Endothelial cell of umbilical vein (primary cell): ENCODE results near the gene CCDC3. TPM values are rescaled to one million over a fixed set of nuclear protein-coding genes. Genes with fewer than 3 reads are reported as not detected.

ENCODE experiments used
- BruUV-seq: library from RNA; stranded (reverse); fragments of 400-500 nt; replicated peaks from 2 replicates; lab custom pipeline; 2021; lab: Mats Ljungman, UMichigan
- CTCF ChIA-PET: fragments of 300-600, 350-600 bp; sonication (Branson Sonifier 250); formaldehyde crosslinking; loops from one replicate; lab custom pipeline; 2021; ENCODE audit warnings: antibody characterized with exemption, inconsistent platforms; lab: Charles Lee
- POLR2A ChIA-PET: fragments of 300-600, 350-600 bp; sonication (Branson Sonifier 250); formaldehyde crosslinking; loops from one replicate; lab custom pipeline; 2021; ENCODE audit warnings: antibody characterized with exemption, inconsistent platforms; lab: Charles Lee
- DNase-seq: peaks from one replicate; pipeline ENCODE4 v3.0.0-alpha.2; 2011; ENCODE audit warnings: low read depth, low spot score
- FAIRE-seq: peaks from 2 replicates; lab custom pipeline; 2011; peaks lifted over from hg19 to GRCh38; lab: Jason Lieb, UNC
- H2AFZ ChIP-seq: 2 replicates; pipeline ENCODE4 v1.6.0; 2012; ENCODE audit warnings: low read depth, low read length, control low read depth, inconsistent platforms
- H3K27ac ChIP-seq: 2 replicates; pipeline ENCODE4 v1.5.1; 2011; ENCODE audit warnings: low read depth, mild to moderate bottlenecking, control low read depth, low read length, moderate library complexity; ENCODE audit not compliant: insufficient read depth
- H3K27me3 ChIP-seq, 2 experiments: 2 replicates each; pipeline versions ENCODE4 v1.6.0 to v1.6.1; 2011; ENCODE audit warnings: low read length in 2 of 2, mixed read lengths in 1 of 2; ENCODE audit not compliant: control insufficient read depth in 2 of 2, insufficient read depth in 2 of 2
- H3K36me3 ChIP-seq, 2 experiments: 2 replicates in 1 of 2; 3 replicates in 1 of 2; pipeline ENCODE4 v1.5.1; 2011; ENCODE audit warnings: low read length in 2 of 2, mild to moderate bottlenecking in 1 of 2, moderate library complexity in 1 of 2; ENCODE audit not compliant: control insufficient read depth in 2 of 2, insufficient read depth in 2 of 2; ENCODE audit errors: extremely low read depth in 1 of 2
- H3K4me1 ChIP-seq: 3 replicates; pipeline ENCODE4 v1.5.1; 2011; ENCODE audit warnings: mild to moderate bottlenecking, low read length; ENCODE audit not compliant: control insufficient read depth, insufficient read depth; ENCODE audit errors: extremely low read depth
- H3K4me2 ChIP-seq: 2 replicates; pipeline ENCODE4 v1.6.1; 2011; ENCODE audit warnings: low read length, control low read depth, mixed read lengths; ENCODE audit not compliant: insufficient read depth
- H3K4me3 ChIP-seq, 3 experiments: fragments of 200-600 bp in 1 of 3; sonication (generic), shearing (Covaris generic) in 1 of 3; replicated peaks in 1 of 3; 2 replicates each; pipeline ENCODE4 v1.5.1; 2011 to 2016; ENCODE audit warnings: control low read depth in 3 of 3, low read length in 3 of 3, mild to moderate bottlenecking in 2 of 3, inconsistent platforms in 1 of 3, low read depth in 1 of 3, moderate library complexity in 1 of 3; ENCODE audit not compliant: insufficient read depth in 1 of 3
- H3K79me2 ChIP-seq: 2 replicates; pipeline ENCODE4 v1.6.0; 2012; ENCODE audit warnings: low read length, inconsistent platforms; ENCODE audit not compliant: control insufficient read depth, insufficient read depth
- H3K9ac ChIP-seq: replicated peaks from 2 replicates; pipeline ENCODE3; 2011; ENCODE audit warnings: low read length, control low read depth; ENCODE audit not compliant: insufficient read depth; ENCODE audit errors: extremely low read depth
- H3K9me1 ChIP-seq: replicated peaks from 3 replicates; pipeline ENCODE4 v1.6.0; 2011; ENCODE audit warnings: mild to moderate bottlenecking, low read length; ENCODE audit not compliant: control insufficient read depth, insufficient read depth; ENCODE audit errors: extremely low read depth
- H3K9me3 ChIP-seq: replicated peaks from 2 replicates; pipeline ENCODE4 v1.5.1; 2012; ENCODE audit warnings: low read length, inconsistent platforms; ENCODE audit not compliant: control insufficient read depth, insufficient read depth
- H4K20me1 ChIP-seq: replicated peaks from 2 replicates; pipeline ENCODE3; 2011; ENCODE audit warnings: mild to moderate bottlenecking, low read length; ENCODE audit not compliant: control insufficient read depth, insufficient read depth; ENCODE audit errors: extremely low read depth
- EZH2 ChIP-seq: IDR thresholded peaks from 2 replicates; pipeline ENCODE4 v1.6.1; 2012; ENCODE audit warnings: borderline replicate concordance, low read depth, mild to moderate bottlenecking, moderate library complexity, low read length, inconsistent platforms; ENCODE audit not compliant: severe bottlenecking
- FOS ChIP-seq: IDR thresholded peaks from 2 replicates; pipeline ENCODE4 v1.6.1; 2011; ENCODE audit warnings: mild to moderate bottlenecking, low read length, moderate library complexity, borderline replicate concordance; ENCODE audit not compliant: insufficient read depth
- GATA2 ChIP-seq: IDR thresholded peaks from 2 replicates; pipeline ENCODE4 v1.7.0; 2011; ENCODE audit warnings: low read depth, mild to moderate bottlenecking, moderate library complexity, mixed read lengths, low read length; ENCODE audit not compliant: insufficient read length, insufficient read depth
- JUN ChIP-seq: IDR thresholded peaks from 2 replicates; pipeline ENCODE4 v1.6.1; 2011; ENCODE audit warnings: borderline replicate concordance, low read depth; ENCODE audit not compliant: insufficient read length, insufficient read depth
- MYC ChIP-seq: IDR thresholded peaks from one replicate; pipeline ENCODE4 v1.6.1; 2011; ENCODE audit warnings: mild to moderate bottlenecking, low read depth, low read length
- POLR2A ChIP-seq: IDR thresholded peaks from 2 replicates; pipeline ENCODE4 v1.6.1; 2012; ENCODE audit warnings: low read depth, mild to moderate bottlenecking, control low read depth, low read length
- POLR2AphosphoS5 ChIP-seq: IDR thresholded peaks from 2 replicates; pipeline ENCODE4 v1.6.1; 2012; ENCODE audit warnings: low read depth, mild to moderate bottlenecking, control low read depth, low read length, moderate library complexity; ENCODE audit not compliant: insufficient read depth
- dilution Hi-C: fragments of 300-500 bp; cut with MboI; formaldehyde crosslinking; loops from one replicate; pipeline ENCODE4 v1.15.0; 2019; ENCODE audit warnings: low sequenced_read_pairs; ENCODE audit not compliant: extremely low pct_ligation_motif_present
- intact Hi-C: fragments of 100-400 bp; cut with micrococcal nuclease; formaldehyde crosslinking; loops from one replicate; pipeline ENCODE4 v1.10.0; 2022
- polyA plus RNA-seq, 4 experiments: library from polyadenylated mRNA; depleted of rRNA in 3 of 4; stranded (reverse) in 3 of 4; unstranded in 1 of 4; fragments of >200 nt; gene quantifications; 2 replicates each; pipeline versions ENCODE4 v1.2.1 to v1.2.3, GENCODE V29; 2011 to 2012; ENCODE audit warnings: missing spikeins in 1 of 4
- total RNA-seq: library from RNA; stranded (reverse); gene quantifications from 2 replicates; pipeline ENCODE4 v1.2.3, GENCODE V29; 2021
- TF ChIP-seq, protein P1 (sequence below), 2 donors: IDR thresholded peaks; 1 replicate in 1 of 2; 2 replicates in 1 of 2; pipeline ENCODE4 v1.5.1; 2011; ENCODE audit warnings: low read length in 2 of 2, mild to moderate bottlenecking in 2 of 2, moderate library complexity in 2 of 2, control low read depth in 1 of 2, inconsistent platforms in 1 of 2, low read depth in 1 of 2; ENCODE audit not compliant: insufficient read depth in 1 of 2; ENCODE audit errors: extremely low read depth in 1 of 2
- TF ChIP-seq, protein P2 (sequence below): IDR thresholded peaks from 2 replicates; pipeline ENCODE4 v1.6.1; 2011; ENCODE audit not compliant: insufficient read depth, insufficient read length

CCDC3 gene
- total and polyA plus RNA-seq, 2 donors (not counting 3 experiments of a cell fraction or from before 2014, with no cell fraction given): 0.90 to 1.4 TPM

DNA sequence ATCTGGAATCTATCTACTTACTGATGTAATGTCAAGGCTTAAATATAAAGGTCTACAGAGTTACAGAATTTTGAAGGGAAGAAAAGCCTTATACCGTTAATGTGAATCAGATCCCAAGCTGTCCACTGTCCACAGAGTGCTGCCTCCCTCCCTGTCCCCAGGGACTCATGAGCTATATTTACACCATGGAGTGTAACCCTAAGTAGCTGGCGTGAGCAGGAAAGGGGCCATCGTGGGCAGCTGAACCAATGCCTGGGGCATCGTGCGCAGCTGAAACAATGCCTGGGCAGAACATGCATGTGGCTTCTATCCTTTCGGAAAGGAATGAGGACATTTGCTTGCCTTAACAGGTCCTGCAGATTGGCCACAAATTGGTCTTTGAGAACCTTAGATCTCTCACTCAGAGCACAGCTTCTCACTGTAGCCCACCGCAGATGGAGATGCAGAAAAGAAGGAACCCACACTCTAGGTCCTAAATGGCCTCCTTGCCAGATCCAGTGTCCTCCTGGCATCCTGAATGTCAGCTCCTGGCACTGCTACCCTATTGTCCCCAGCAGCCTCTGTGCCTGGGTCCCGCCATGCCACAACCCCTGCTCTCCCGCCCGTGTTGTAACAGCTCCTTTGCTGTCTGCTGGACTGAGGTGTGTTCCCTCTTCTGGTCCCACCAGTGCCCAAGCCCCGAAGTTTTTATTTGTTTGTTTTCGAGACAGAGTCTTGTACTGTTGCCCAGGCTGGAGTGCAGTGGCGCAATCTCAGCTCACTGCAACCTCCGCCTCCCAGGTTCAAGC lies 30.3 kb downstream of the CCDC3 start:
- Histone ChIP-seq H3K4me1 (no peaks in the 10 kb centered on the region), H3K9me1 (no peaks in the 10 kb centered on the region), H3K4me3 (no peak overlapping the region), H3K9ac (no peak overlapping the region), H4K20me1 (no peaks in the 10 kb centered on the region), H3K36me3 (no peaks in the 10 kb centered on the region), H3K27me3 (no peaks in the 10 kb centered on the region), H2AFZ (no peak overlapping the region), H3K79me2 (no peaks in the 10 kb centered on the region), H3K4me2 (no peak overlapping the region), H3K27ac (no peak overlapping the region), H3K9me3 (no peaks in the 10 kb centered on the region)
- ChIA-PET CTCF (interaction anchor here (1.0 kb wide), 1 partner anchor 9 kb away, joined by 3 read pairs; no protein-coding TSS in a partner anchor), POLR2A (no interaction called here)
- BruUV-seq: no TSS peak
- dilution Hi-C loops: no loop called here
- DNase-seq (no peak), FAIRE-seq (no peak)
- TF ChIP-seq GATA2 (no peak), POLR2A (no peak), JUN (no peak), MYC (no peak), EZH2 (no peak), FOS (no peak), POLR2AphosphoS5 (no peak)
- TF ChIP-seq, protein P1, sequence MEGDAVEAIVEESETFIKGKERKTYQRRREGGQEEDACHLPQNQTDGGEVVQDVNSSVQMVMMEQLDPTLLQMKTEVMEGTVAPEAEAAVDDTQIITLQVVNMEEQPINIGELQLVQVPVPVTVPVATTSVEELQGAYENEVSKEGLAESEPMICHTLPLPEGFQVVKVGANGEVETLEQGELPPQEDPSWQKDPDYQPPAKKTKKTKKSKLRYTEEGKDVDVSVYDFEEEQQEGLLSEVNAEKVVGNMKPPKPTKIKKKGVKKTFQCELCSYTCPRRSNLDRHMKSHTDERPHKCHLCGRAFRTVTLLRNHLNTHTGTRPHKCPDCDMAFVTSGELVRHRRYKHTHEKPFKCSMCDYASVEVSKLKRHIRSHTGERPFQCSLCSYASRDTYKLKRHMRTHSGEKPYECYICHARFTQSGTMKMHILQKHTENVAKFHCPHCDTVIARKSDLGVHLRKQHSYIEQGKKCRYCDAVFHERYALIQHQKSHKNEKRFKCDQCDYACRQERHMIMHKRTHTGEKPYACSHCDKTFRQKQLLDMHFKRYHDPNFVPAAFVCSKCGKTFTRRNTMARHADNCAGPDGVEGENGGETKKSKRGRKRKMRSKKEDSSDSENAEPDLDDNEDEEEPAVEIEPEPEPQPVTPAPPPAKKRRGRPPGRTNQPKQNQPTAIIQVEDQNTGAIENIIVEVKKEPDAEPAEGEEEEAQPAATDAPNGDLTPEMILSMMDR (IDR thresholded peaks at IDR 0.05; ENCODE audit: extremely low read depth in 1 of 2, insufficient read depth in 1 of 2, low read depth in 1 of 2, low read length in 2 of 2): no peak
- TF ChIP-seq, protein P2, sequence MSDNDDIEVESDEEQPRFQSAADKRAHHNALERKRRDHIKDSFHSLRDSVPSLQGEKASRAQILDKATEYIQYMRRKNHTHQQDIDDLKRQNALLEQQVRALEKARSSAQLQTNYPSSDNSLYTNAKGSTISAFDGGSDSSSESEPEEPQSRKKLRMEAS: no peak
- intact Hi-C loops: no loop called here
